HG02840 (cell line): ENCODE results near the gene PLCH2.

Experiments
- ATAC-seq: cut with Tn5 transposase; IDR thresholded peaks from one replicate; pipeline ENCODE4 v1.9.1; 2021; ENCODE audit warnings: mild to moderate bottlenecking, moderate library complexity, moderate number of reproducible peaks; ENCODE audit not compliant: unreplicated experiment, low FRiP score

Gene PLCH2, protein sequence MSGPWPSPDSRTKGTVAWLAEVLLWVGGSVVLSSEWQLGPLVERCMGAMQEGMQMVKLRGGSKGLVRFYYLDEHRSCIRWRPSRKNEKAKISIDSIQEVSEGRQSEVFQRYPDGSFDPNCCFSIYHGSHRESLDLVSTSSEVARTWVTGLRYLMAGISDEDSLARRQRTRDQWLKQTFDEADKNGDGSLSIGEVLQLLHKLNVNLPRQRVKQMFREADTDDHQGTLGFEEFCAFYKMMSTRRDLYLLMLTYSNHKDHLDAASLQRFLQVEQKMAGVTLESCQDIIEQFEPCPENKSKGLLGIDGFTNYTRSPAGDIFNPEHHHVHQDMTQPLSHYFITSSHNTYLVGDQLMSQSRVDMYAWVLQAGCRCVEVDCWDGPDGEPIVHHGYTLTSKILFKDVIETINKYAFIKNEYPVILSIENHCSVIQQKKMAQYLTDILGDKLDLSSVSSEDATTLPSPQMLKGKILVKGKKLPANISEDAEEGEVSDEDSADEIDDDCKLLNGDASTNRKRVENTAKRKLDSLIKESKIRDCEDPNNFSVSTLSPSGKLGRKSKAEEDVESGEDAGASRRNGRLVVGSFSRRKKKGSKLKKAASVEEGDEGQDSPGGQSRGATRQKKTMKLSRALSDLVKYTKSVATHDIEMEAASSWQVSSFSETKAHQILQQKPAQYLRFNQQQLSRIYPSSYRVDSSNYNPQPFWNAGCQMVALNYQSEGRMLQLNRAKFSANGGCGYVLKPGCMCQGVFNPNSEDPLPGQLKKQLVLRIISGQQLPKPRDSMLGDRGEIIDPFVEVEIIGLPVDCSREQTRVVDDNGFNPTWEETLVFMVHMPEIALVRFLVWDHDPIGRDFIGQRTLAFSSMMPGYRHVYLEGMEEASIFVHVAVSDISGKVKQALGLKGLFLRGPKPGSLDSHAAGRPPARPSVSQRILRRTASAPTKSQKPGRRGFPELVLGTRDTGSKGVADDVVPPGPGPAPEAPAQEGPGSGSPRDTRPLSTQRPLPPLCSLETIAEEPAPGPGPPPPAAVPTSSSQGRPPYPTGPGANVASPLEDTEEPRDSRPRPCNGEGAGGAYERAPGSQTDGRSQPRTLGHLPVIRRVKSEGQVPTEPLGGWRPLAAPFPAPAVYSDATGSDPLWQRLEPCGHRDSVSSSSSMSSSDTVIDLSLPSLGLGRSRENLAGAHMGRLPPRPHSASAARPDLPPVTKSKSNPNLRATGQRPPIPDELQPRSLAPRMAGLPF (N-terminal part only)

DNA sequence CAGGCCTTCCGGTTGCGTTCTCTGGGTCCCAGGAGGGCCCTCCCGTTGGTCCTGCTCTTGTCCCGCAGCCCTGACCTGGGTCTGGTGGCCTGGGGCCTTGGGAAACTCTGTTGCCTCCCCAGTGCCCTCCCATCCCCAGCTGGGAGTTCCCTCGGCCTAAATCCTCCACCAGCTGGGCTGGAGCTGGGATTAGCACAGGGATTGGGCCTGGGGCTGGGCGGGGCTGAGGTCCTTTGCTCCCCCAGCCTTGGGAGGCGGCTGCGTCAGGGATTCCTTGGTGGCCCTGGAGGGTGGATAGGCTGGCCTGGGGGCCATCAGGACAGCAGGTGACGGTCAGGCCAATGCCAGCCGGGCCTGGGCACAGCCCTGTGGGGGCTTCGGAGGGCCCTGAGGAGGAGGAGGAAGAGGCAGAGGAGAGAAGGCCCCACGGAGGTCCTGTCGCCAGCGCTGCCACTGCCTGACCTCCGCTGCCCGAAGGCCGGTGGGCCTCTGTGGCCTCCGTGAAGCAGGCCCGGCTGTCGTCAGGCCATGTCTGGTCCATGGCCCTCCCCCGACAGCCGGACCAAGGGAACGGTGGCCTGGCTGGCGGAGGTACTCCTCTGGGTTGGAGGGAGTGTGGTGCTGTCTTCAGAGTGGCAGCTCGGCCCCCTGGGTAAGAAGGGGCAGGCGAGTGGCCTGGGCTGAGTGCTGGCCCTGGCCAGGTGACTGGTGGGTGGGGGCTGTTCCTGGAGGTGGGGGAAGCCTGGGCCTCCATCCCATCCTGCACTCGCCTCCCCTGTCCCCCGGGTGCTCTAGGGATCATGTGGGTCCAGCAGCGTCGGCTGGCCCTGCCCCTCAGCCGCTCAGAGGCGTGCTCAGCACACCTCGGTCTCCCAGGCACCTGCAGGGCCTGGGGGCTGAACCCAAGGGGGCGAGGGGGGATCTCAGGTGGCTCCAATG lies at the start of gene PLCH2:
TSS of gene PLCH2 (plus strand) at position 229 of the 939 bp plus-strand sequence. CDS start at position 529, 300 bp downstream.
- ATAC-seq: no peak

DNA sequence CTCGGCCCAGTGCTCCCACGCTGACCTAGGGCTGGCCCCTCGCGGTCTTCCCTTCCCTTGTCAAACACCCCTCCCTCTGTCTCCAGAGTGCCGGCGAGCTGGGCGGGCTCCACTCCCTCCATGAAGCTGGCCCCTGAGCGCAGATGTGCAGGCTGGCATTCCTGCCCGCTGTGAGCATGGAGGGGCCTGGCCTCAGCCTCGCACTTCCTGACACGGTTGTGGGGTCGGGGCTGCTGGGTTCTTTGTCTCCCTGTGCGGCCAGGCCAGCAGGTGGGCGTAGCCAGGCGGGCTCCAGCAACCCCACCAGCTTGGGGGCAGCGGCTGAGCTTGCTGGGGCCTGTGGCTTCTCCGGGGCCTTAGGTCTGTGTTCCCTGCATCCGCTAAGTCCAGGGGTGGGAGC lies 49.5 kb upstream of the PLCH2 start:
- ATAC-seq: no peak

DNA sequence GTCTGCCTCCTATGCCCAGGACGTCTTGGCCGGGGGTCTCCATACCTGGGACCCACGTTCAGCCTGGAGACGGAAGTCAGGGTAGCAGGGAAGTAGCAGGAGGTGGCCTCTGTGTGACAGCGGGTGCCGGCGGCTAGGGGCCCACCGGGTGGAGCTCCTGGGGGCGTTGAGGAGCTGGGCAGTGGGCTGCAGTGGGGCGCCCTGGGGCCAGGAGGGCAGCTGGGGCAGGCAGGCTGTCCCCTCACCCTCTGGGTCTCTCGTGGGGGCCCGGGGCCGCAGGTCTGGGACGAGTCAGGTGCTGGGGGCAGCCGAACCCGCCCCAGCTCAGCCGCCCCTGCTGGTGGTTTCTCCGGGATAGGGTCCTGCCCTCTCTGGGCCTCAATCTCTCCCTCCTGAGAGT lies 49.0 kb upstream of the PLCH2 start:
- ATAC-seq: no peak

DNA sequence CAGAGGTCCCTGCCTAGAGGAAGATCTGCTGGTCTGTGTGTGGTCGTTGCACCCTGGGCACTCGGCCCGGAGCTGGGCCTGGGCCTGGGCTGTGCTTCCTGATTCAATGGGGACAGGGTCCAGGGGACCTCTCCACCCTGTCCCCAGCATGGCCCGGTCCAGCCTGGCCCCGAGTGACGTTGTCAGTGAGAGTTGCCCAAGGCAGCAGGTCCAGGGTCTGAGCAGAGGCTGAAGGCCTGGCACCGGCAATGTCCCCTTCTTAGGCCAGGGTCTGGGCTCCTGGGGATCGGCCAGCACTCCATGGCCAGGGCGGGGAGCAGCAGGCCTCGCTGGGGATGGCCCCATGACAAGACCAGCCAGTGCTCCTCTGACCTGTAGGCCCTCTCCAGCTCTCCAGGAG lies 48.1 kb upstream of the PLCH2 start:
- no peak for ATAC-seq

DNA sequence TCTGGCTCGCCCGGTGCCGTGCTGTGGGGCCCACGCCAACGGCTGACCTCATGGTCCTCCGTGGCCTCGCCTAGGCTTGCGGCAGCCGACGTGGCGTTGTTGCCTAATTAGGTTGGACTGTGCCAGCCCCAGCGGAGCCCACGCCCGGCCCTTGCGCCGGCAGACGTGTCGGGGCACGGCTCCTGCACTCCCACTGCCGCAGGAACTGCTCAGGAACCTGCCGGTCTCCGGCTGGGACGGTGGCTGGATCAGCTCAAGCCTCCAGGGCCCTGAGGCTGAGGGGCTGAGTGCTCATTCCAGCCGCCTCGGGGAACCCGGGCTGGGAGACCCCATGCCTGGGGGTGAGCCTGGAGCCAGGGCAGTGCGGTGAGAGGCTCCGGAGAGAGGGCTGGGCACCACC lies 47.6 kb upstream of the PLCH2 start:
- ATAC-seq: no peak

DNA sequence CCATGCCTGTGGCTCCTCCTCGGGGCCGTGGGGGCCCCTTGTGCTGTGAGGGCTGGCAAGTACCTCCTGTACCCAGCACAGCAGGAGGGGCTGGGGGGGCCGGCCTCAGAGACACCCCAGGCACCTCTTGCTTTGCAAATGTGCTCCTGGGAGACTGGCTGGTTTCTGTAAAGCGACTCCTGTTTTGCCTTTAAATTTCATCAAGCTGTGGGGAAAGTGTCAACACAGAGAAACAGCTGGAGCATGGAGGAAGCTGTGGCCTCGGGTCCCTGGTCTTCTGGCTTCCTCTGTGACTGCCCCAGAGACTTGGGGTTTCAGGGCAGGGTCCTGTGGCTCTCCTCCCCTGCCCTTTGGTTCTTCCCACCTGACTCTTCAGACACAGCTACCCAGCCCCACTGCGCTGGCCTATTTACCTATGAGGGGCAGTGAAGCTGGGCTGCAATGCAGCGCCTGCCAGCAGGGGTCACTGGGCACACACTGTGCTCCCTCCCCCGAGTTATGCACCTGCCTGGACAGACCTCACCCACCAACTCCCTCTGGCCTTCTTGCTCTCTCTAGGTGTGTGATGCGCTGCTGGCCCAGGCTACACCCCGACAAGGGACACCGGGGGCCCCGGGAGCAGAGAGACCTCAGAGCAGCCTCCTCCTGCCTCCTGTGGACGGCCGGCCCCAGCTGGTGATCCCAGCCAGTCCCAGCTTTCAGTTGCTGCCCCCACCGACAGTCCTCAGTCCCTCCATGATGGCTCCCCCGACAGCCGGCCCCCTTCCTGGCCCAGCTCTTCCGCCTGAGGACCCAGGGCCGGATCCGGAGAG lies 46.1 kb upstream of the PLCH2 start:
- ATAC-seq: no peak

DNA sequence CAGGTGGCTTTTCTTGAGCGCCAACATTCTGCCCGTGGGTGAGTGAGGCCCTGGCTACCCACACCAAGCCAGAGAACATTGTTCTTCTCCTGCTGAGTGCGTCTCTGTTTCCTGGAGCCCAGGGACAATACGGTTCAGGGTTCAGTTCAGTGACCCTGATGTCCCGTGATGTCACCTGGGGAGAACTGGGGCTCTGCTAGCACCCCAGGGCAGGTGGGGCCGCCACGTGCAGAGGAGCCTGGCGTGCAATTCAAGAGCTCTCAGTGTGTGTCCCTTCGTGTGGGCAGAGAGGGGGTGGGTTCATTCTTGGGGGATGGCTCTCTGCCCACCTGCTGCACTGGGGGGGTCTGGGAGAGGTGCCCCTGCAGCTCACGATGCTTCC lies 45.5 kb upstream of the PLCH2 start:
- ATAC-seq: no peak

DNA sequence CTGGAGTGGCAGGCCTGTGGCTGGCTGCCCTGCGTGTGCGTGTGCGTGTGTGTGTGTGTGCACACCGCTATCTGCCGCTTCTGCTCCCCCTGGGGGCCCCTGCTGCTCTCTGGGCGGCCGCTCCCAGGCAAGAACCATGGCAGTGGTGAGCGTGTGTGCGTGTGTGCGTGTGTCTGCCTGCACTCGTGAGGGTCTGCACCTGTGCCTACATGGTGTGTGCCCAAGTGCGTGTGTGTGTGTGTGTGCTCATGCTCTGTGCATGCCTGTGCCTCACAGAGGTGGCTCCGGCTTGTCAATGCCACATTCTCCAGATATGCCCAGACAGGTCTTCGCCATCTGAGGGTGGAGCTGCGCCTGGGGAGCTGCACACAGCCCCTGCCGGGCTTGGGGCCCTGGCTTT lies 45.0 kb upstream of the PLCH2 start:
- no peak for ATAC-seq

DNA sequence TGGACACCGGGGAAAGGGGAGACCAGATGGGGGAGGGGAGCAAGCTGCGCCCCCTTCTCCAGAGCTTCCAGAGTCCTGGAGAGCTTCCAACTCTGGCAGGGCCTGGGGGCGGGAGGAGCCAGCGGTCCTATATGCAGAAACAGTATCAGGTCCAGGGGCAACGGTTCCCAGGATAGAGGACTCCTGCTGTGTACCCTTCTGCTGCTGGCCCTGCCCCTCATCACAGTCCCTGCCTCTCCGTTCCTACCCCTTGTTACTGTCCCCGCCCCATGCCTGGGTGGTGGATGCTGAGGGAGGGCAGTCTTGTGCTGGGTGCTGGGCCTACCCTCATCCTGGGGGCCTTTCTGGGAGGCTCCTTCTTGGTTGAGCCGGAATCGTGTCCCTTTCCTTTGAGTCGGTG lies 44.6 kb upstream of the PLCH2 start:
- no peak for ATAC-seq

DNA sequence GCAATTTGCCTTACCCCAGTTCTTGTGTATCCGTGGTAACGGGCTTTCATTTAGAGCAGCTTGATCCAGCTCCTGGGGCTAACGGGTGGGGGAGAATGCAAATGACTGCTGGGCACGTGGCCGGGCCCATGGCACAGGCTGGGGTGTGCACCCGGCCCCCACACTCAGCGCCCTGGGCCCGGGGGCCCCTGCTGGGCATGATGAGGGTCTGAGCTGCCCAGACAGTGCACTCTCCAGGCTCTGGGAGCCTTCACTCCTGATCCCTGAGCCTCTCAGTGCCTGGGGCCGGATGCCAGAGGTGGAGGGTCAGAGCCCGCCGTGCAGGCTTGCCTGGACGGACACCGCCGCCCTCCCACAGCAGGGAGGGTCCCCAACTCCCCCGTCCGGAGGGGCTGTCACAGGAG lies 43.6 kb upstream of the PLCH2 start:
- ATAC-seq: no peak

DNA sequence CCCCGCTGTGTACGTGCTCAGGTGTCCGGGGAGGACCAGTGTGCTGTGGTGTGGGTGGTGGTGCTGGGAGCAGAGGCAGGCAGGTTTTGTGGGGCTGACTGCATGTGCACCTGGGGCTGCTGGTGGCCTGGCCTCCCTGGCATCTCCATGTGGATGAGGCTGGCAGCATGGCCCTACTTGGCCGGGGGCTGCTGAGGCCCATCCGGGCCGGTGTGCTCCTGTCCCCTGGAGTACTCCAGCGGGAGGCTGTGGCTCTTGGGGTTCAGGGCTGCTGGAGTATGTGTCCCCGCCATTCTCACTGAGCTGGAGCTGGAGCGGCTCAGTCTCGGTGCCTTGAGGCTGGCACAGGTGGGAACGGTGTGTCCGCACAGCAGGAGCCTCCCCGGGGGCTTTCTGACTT lies 42.9 kb upstream of the PLCH2 start:
- ATAC-seq: no peak

DNA sequence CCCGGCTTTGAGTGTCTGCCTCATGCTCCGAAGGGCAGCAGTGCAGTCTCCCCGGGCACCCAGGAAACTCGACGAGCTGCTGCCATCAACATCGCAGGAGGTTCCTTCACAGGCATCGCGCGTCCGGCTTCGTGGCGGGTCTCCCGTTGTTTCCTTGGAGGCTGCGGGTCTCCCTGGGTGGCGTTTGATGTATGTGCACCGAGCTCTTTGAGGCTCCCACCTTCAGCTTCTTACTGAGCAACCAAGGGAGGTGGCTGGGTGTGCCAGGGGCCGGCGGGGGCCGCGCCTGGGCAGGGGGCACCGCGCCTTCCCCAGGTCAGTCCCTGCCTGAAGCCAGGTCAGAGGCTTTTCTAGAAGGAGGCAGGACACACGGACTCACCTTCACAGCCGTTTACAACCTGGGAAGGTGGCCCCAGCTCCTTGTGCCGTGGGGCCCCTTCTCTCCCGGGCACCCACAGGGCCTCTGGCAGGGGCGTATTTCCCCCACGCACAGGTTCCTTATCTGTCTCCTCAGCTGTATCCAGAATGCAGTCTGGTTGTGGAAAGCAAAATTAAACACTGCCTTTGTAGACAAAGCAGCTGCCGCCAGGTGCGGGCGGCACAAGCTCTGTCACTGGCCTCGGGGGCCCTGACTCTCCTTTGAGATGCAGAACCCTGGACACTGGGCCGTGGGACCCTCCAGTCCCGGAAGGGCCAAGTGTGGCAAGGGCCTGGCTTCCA lies 42.0 kb upstream of the PLCH2 start:
- no peak for ATAC-seq

DNA sequence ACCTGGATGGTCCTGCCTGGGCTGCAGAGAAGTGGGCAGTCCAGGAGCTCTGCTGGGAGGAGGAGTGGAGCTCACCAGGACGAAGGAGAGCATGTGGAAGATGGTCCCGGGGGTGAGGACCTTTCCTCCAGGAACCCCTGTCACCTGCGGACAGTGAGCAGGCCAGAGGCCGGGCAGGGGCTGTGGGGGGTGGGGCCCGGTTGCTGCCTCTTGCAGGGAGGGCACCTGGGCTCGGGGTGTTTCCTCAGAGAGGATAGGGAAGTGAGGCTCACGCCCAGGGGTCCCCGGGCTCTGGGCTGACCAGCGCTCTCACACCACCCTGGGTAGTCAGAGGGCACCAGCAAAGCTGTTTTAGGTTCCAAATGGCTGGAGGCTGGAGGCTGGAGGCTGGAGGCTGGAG lies 41.0 kb upstream of the PLCH2 start:
- ATAC-seq: no peak

DNA sequence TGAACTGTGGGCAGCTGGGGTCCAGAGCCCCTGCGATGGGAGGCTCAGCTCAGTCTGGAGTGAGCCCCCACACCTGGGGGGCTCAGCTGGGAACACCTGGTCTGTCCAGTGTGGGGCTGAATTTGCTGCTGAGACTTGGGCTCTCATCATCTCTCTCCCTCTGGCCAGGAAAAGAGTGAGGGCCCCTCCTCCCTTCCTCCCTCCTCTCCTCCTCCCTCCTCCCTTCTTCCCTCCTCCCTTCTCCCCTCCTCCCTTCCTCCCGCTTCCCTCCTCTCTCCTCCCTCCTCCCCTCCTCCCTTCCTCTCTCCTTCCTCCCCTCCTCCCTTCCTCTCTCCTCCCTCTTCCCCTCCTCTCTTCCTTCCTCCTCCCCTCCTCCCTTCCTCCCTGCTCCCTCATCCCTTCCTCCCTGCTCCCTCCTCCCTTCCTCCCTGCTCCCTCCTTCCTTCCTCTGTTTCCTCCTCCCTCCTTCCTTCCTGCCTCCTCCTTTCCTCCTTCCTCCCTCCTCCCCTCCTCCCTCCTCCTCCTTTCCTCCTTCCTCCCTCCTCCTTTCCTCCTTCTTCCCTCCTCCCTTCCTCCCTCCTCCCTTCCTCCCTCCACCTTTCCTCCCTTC lies 40.2 kb upstream of the PLCH2 start:
- no peak for ATAC-seq

DNA sequence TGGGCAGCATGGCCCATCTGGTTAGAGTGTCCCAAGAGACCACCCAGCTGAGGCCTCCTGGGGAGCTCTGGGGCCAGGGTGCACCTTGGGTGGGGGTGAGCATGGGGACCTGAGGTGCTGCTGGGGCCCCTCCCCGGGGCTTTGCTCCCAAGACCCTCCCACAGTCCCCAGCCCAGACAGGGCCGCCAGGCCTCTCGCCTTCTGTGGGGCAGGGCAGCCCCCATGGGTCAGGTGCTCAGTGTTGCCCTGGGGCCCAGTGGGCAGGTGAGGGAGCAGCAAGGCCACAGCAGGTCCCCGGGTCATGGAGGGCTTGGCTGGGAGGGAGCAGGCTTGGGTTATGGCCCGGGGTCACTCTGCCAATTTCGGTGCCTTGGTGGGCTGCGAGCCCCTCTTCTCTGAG lies 39.2 kb upstream of the PLCH2 start:
- ATAC-seq: no peak

DNA sequence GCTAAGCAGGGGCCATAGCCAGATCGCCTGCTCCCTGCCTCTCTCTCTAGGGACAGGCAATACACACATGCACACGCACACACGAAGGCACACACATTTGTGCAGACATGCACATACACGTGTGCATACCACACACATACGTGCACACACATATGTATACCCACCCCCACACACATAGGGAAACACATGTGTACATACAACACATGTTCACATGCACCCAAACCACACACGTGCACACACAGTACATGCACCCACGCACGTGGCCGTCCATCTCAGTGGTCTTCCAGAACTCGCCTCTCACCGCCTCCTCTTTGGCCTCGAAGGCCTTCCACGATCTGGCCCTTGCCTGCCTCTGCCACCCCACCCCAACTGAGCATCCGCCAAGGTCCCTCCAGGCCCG lies 38.5 kb upstream of the PLCH2 start:
- no peak for ATAC-seq

DNA sequence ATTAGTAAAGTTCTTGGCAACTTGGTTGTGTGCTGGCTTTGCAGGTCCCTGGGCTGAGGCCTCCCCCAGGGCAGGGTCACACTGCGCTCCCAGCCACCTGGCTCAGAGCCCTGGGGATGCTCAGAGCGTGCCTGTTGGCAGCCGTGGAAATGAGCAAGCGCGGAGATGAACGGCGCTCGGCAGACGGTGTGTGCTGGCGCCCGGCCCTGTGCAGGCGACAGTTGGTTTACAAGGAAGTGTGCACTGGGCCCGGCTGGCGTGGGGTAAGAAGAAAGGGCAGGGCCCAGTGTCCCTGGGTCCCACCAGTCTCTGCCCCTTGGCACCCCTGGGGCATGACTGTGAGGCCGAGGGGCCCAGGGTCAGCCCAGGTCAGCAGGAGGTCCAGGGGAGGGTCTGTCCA lies 38.1 kb upstream of the PLCH2 start:
- no peak for ATAC-seq

DNA sequence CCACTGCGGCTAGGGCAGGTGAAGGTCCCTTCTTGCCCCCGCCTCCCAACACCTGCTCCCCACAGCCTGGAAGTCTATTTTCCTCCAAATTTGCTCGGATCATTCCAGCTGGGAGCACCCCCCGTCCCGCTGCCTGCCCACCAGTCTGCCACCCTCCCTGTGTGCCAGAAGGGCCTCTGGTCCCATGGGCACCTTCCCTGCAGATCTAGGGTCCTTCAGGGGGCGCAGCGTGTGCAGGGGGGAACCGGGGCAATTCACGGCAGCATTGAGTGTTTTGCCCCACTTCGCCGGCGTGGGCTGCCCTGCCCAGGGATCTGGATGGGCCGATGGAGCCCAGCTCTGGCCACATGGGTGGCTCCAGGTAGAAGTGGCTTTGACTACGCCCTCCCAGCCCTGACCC lies 37.4 kb upstream of the PLCH2 start:
- ATAC-seq: no peak
